K562 (cell line): ENCODE data around the gene PRKACB. TPM values are rescaled to one million over a fixed set of nuclear protein-coding genes. Genes with fewer than 3 reads are reported as not detected.

ENCODE experiments used
- ATF1 ChIP-seq, 2 experiments: fragments of 450-650 bp in 1 of 2; IDR thresholded peaks; 2 replicates each; pipeline ENCODE4 v1.6.1; 2016; ENCODE audit warnings: missing compliant biosample characterization in 1 of 2, missing genetic modification characterization in 1 of 2
- CTBP1 ChIP-seq: fragments of 450-650 bp; IDR thresholded peaks from 2 replicates; pipeline ENCODE4 v1.6.1; 2016; ENCODE audit warnings: borderline replicate concordance
- ESRRB ChIP-seq: fragments of 250-450 bp; sonication (Bioruptor Pico); IDR thresholded peaks from 2 replicates; pipeline ENCODE4 v1.5.0; 2020; ENCODE audit warnings: mild to moderate bottlenecking, moderate library complexity, borderline replicate concordance
- KAT2B ChIP-seq: IDR thresholded peaks from one replicate; pipeline ENCODE4 v1.6.1; 2012; ENCODE audit warnings: low read depth, mild to moderate bottlenecking, control low read depth, inconsistent platforms, low read length, moderate library complexity
- MCM5 ChIP-seq: fragments of 450-650 bp; IDR thresholded peaks from 2 replicates; pipeline ENCODE4 v1.6.1; 2016; ENCODE audit warnings: low read depth
- POLR2A ChIP-seq: fragments of 450-650 bp; conservative IDR thresholded peaks from 2 replicates; pipeline ENCODE4 v1.6.1; 2016
- SMAD4 ChIP-seq: fragments of 250-450 bp; sonication (Bioruptor Pico); conservative IDR thresholded peaks from 2 replicates; pipeline ENCODE4 v1.8.0; 2021; ENCODE audit warnings: inconsistent platforms, mild to moderate bottlenecking, moderate library complexity
- TBL1XR1 ChIP-seq, 2 experiments: IDR thresholded peaks; 2 replicates each; pipeline ENCODE4 v1.6.1; 2012; ENCODE audit warnings: improper control_type of control experiment in 2 of 2, low read length in 2 of 2, mild to moderate bottlenecking in 1 of 2
- ZC3H11A ChIP-seq: IDR thresholded peaks from 2 replicates; pipeline ENCODE4 v1.6.1; 2012; ENCODE audit warnings: low read depth, low read length, improper control_type of control experiment
- ZNF124 ChIP-seq: sonication (generic); formaldehyde crosslinking; IDR thresholded peaks from 2 replicates; pipeline ENCODE4 v1.8.1; 2022; ENCODE audit warnings: missing genetic modification reagents
- ZNF165 ChIP-seq: fragments of 250-450 bp; sonication (Bioruptor Pico); IDR thresholded peaks from 2 replicates; pipeline ENCODE4 v1.4.0; 2020; ENCODE audit warnings: borderline replicate concordance
- polyA plus RNA-seq, 8 experiments: library from polyadenylated mRNA; depleted of rRNA in 4 of 8; stranded (reverse) in 5 of 8; unstranded in 3 of 8; fragments of >200 nt; fragmentation: Nextera tagmentation in 2 of 8; fragmentation: Illumina TruSeq in 1 of 8; extraction: Ambion mirVana in 2 of 8; extraction: Trizol in 1 of 8; gene quantifications; 2 replicates each; pipeline versions ENCODE4 v1.2.1 to v1.2.3, GENCODE V29; 2011 to 2014; ENCODE audit warnings: inconsistent platforms in 1 of 8, missing spikeins in 1 of 8
- total RNA-seq, 7 experiments: library from RNA; depleted of rRNA in 6 of 7; stranded (reverse); fragments of >200 nt in 6 of 7; fragmentation: Illumina TruSeq in 2 of 7; extraction: Trizol in 2 of 7; gene quantifications; 2 replicates each; pipeline versions ENCODE4 v1.2.1 to v1.2.3, GENCODE V29; 2011 to 2021; ENCODE audit warnings: low replicate concordance in 1 of 7
- TF ChIP-seq, protein P1 (sequence below): sonication (generic); formaldehyde crosslinking; IDR thresholded peaks from 2 replicates; pipeline ENCODE4 v1.8.1; 2023; ENCODE audit warnings: missing genetic modification reagents, mild to moderate bottlenecking, borderline replicate concordance
- TF ChIP-seq, protein P2 (sequence below): fragments of 450-650 bp; formaldehyde crosslinking; IDR thresholded peaks from 2 replicates; pipeline ENCODE4 v1.4.0; 2020; ENCODE audit warnings: mild to moderate bottlenecking, mixed read lengths

PRKACB gene
- total and polyA plus RNA-seq, 9 of the 15 experiments (the other 6 are each of a cell fraction or from before 2014, with no cell fraction given), result 1.1 to 5.2 (median 2.8) TPM

DNA sequence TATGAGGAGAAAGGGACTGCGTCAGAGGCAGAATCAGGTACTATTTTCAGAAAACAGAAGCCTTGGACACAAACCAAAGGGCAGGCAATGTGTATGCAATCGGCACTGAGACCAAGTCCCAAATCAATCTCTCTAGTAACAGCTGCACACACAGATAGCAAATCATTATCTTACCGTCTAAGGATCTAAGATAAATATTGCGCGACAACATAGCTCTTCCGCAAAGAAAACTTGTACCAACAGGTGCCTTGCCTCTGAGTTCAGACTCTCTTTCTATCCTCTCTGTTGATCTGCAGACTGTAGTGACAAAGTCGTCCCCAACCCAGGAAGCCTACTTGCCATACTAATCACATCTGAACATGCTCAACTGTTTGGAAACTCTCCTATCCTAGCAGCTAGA, 134.8 kb downstream of the PRKACB start (continued):
- TF ChIP-seq, protein P1, sequence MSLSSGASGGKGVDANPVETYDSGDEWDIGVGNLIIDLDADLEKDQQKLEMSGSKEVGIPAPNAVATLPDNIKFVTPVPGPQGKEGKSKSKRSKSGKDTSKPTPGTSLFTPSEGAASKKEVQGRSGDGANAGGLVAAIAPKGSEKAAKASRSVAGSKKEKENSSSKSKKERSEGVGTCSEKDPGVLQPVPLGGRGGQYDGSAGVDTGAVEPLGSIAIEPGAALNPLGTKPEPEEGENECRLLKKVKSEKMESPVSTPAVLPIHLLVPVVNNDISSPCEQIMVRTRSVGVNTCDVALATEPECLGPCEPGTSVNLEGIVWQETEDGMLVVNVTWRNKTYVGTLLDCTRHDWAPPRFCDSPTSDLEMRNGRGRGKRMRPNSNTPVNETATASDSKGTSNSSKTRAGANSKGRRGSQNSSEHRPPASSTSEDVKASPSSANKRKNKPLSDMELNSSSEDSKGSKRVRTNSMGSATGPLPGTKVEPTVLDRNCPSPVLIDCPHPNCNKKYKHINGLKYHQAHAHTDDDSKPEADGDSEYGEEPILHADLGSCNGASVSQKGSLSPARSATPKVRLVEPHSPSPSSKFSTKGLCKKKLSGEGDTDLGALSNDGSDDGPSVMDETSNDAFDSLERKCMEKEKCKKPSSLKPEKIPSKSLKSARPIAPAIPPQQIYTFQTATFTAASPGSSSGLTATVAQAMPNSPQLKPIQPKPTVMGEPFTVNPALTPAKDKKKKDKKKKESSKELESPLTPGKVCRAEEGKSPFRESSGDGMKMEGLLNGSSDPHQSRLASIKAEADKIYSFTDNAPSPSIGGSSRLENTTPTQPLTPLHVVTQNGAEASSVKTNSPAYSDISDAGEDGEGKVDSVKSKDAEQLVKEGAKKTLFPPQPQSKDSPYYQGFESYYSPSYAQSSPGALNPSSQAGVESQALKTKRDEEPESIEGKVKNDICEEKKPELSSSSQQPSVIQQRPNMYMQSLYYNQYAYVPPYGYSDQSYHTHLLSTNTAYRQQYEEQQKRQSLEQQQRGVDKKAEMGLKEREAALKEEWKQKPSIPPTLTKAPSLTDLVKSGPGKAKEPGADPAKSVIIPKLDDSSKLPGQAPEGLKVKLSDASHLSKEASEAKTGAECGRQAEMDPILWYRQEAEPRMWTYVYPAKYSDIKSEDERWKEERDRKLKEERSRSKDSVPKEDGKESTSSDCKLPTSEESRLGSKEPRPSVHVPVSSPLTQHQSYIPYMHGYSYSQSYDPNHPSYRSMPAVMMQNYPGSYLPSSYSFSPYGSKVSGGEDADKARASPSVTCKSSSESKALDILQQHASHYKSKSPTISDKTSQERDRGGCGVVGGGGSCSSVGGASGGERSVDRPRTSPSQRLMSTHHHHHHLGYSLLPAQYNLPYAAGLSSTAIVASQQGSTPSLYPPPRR (CRISPR knock-in tag), result no peak
- no peak for TF ChIP-seq KAT2B
- peak; percentile 74 for TF ChIP-seq SMAD4 (CRISPR knock-in tag)
- TF ChIP-seq CTBP1, result peak; percentile 79
- no peak for TF ChIP-seq TBL1XR1 (IDR thresholded peaks at IDR 0.05; ENCODE audit: low read length in 2 of 2)
- no peak for TF ChIP-seq ESRRB (CRISPR knock-in tag)
- no peak for TF ChIP-seq MCM5
- no peak for TF ChIP-seq ZNF165 (CRISPR knock-in tag)
- TF ChIP-seq ZNF124 (CRISPR knock-in tag), result no peak
- TF ChIP-seq ZC3H11A, result no peak
- no peak for TF ChIP-seq ATF1 (CRISPR knock-in tag; IDR thresholded peaks at IDR 0.05)
- TF ChIP-seq ATF1 (tag; IDR thresholded peaks at IDR 0.05), result no peak
- no peak for TF ChIP-seq POLR2A
- TF ChIP-seq, protein P2, sequence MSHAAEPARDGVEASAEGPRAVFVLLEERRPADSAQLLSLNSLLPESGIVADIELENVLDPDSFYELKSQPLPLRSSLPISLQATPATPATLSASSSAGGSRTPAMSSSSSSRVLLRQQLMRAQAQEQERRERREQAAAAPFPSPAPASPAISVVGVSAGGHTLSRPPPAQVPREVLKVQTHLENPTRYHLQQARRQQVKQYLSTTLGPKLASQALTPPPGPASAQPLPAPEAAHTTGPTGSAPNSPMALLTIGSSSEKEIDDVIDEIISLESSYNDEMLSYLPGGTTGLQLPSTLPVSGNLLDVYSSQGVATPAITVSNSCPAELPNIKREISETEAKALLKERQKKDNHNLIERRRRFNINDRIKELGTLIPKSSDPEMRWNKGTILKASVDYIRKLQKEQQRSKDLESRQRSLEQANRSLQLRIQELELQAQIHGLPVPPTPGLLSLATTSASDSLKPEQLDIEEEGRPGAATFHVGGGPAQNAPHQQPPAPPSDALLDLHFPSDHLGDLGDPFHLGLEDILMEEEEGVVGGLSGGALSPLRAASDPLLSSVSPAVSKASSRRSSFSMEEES (CRISPR knock-in tag), result no peak
